ENCODE results near the gene SNX13. TPM values are rescaled to one million over a fixed set of nuclear protein-coding genes. Genes with fewer than 3 reads are reported as not detected.
"Not testable (repeated sequence)": the region's sequence is repeated elsewhere in the genome, so short reads cannot be mapped to it uniquely, and the experiment has no call there.

The SNX13 gene
- polyA plus RNA-seq, 5 donors = 23.9 to 46.6 (median 44.8) TPM

DNA sequence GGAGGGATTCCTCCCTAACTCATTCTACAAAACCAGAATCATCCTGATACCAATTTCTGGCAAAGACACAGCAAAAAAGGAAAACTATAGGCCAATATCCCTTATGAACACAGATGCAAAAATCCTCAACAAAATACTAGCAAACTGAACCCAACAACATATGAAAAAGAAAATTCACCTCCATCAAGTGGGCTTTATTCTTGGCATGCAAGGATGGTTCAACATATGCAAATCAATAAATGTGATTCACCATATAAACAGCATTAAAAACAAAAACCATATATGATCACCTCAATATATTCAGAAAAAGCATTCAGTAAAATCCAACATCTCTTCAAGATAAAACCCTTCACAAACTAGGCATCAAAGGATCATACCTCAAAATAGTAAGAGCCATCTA is 23.5 kb downstream of the SNX13 start:
- DNase-seq = no peak

DNA sequence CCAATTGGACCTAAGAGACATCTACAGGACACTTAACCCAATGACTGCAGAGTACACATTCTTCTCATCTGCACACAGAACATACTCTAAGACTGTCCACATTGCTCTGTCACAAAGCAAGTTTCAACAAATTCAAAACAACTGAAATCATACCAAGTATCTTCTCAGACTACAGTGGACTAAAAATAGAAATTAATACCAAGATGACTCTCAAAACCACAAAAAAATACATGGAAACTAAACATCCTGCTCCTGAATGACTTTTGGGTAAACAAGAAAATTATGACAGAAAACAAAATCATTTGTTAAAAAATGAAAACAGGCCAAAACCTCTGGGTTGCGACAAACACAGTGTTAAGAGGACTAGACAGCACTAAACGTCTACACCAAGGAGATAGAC is 24.5 kb downstream of the SNX13 start:
- DNase-seq = no peak

DNA sequence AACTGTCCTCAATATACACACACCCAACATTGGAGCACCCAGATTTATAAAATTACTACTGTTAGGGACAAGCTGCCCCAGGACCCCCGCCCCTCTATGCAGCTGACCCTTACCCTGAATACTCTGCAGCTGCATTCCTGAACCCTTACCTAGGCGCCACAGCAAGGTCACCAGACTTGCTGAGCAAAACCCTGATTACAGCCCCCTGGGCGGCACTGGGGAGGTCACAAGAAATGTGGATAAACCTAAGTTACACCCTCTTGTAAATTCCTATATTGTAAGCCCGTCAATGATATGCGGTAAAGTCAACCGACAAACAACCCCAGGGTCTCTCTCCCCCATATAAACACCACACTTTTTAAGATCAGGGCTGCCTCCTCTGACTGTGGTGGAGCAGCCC is 25.1 kb downstream of the SNX13 start:
- no peak for DNase-seq

DNA sequence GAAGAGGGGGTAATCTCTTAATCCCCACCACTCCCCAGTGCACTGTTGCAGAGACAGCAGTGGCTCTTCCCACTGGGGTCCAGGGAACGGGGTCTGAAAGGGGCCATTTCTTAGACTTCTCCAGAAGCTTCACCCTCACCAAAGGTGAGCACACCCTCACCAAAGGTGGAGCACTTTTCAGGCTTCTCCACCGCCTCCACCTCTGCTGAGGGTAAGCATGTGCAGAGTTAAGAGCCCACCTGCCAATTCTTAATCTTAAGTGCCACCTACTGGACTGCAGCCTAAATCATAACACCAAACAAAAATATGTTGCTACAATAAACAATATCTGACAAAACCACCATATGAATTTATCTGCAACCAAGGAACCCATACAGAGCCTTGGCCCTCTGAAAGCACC is 27.0 kb downstream of the SNX13 start:
- DNase-seq = no peak

DNA sequence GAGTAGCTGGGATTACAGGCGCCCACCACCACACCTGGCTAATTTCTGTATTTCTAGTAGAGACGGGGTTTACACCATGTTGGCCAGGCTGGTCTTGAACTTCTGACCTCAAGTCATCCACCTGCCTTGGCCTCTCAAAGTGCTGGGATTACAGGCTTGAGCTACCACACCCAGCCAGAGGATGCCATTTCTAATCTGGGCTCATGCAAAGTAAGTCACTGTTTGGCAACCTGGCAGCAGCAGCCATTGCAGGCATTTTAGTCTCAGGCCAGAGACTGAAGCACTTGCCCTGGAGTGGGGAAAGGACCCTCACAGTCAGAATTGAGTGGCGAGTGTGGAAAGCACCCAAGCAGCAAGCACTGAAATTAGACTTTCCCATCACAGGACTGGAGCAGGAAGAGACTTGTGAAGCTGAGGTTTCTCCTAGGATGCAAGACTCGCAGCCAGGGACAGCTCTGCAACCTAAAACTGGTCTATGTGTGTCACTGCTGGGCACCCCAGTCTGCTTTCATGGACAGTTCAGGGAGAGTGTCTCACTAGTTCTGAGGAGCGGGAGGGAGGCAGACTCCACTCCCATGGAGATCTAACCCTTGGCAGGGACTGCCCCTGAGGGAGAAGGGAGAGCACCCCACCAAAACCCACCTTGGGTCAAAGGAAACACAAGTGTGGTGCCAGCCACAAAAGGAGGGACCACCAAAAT is 27.6 kb downstream of the SNX13 start:
- DNase-seq = no peak

DNA sequence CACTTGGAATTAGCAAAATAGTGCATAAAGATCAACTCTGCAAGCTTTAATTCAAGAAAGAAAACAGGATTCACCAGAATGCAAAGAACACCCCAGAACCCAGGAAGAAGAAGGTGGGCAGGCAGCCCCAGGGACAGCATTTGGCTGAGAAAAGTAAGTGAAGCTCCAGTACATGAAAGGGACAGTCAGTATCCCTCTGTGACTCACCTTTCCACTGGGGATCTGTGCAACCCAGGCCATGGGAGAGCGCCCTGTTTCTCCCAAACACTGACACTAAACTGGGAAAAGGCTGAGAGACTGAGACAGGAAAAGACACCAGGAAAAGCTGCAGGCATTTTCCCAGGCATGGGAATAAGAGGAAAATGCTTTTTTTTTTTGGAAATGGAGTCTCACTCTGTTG is 28.2 kb downstream of the SNX13 start:
- no peak for DNase-seq

DNA sequence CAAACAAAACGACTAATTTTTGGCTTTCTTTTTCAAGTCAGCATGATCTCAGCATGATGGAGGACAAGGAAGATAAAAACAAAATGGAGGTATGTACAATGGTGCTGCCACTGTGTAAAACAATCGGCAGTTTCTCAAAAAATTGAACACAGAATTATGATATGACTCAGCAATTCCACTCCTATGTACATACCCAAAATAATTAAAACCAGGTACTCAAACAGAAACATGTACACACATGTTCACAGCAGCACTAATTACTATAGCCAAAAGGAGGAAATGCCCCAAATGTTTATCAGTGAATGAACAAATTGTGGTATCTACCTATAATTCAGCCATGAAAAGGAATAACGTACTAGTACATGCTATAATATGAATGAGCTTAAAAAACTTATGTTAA is 29.9 kb downstream of the SNX13 start:
- DNase-seq = no peak

DNA sequence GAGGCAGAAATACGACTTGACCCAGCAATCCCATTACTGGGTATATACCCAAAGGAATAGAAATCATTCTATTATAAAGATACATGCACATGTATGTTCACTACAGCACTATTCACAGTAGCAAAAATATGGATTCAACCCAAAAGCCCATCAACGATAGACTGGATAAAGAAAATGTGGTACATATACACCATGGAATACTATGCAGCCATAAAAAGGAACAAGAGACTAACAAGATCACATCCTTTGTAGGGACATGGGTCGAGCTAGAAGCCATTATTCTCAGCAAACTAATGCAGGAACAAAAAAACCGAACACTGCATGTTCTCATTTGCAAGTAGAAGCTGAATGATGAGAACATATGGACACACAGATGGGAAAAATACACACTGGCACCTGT is 31.0 kb downstream of the SNX13 start:
- DNase-seq = not testable (repeated sequence)

DNA sequence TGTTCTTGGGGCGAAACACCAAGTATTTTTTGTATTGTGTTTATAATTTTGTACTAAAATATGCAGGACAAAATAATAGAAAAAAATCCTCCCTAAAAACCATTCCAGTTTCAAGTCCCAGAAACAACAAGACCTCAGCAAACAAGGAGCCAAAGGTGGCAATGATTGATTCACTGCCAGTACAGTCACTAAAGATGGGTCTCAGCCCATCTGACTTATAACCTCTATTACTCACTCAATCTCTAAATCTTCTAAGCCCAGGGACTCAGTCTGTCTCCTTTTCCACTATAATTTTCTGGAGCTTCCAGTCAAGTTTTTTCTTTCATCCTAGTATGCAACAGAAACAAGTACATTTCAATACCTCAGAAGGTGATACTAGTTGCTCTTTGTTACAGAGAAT is 33.3 kb downstream of the SNX13 start:
- no peak for DNase-seq

DNA sequence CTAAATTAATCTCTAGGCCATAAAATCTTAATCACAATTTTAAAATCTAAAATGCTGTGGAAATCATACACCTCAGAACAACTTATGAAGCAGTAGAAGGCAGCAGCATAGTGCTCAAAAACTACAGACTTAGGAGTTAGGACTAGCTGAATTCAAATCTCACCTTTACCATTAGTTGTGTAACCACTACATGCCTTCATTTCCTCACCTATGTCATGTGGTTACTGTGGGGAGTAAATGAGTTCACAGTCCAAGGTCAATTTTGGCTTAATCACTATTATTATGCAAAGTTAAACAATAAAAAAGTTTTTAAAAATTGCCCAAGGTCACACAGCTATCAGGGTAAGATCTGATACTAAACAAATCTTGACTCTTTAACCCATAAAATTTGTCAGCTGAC is 37.0 kb downstream of the SNX13 start:
- DNase-seq = no peak

DNA sequence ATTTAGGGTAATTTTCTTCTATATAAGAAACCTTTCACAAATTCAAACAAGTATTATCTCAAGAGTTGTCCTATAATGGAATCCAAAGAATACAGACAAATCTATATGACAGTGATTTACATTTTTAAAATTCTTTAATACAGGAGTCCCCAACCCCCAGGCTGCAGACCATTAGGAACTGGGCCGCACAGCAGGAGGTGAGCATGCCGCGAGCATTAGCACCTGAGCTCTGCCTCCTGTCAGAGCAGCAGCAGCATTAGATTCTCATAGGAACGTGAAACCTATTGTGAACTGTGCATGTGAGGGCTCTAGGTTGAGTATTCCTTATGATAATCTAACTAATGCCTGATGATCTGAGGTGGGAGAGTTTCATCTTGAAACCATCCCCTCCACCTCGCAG is 37.7 kb downstream of the SNX13 start:
- DNase-seq = no peak

DNA sequence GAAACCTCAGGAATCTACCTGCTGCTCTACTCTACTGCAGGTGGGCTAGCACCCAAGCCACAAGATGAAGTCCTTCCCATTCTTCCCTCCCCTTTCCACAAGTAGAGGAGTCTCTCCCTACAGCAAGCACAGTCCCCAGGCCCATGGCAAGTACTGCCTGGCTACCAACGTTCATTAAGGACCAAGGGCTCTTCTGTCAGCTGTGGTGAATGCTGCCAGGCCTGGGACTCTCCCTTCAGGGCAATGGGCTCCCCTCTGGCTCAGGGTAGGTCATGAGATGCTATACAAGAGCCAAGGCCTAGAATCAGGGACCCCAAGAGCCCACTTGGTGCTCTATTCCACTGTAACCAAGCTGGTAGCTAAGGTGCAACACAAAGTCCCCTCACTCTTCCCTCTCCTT is 39.8 kb downstream of the SNX13 start:
- no peak for DNase-seq

DNA sequence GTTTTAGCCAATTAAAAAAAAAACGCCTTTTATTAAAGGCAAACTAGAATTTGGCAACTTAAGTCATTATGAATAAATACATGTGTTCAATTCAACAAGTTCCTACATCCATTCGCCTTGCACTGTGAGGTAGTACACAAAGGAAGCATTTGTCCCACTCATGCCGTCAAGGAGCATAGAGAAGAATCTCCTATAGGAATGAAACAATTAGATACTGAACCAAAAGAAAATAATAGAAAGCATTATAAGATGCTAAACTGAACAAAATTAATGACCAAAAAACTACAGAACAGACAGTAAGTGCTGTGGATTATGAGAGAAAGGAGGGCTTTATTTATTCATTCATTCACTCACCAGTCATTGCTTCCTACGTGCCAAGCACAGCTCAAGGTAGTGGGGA is 42.2 kb downstream of the SNX13 start:
- DNase-seq = no peak

DNA sequence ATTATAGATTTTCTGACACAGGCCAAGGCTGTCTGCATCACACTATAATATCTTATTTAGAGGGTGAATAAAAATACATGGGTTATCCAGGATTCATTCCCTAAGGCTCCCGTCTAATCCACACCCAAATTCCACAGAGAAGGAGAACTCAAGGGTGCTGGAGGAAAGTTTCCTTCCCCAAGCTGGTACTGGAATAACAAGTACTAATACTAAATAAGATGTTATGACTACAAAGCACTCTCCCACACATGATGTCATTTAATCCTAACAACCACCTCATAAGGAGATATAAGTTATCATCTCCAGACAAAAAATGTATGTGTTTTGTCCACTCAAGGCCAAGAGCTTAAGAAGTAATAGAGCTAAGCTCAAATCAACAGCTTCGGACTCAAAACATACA is 53.0 kb downstream of the SNX13 start:
- no peak for DNase-seq

DNA sequence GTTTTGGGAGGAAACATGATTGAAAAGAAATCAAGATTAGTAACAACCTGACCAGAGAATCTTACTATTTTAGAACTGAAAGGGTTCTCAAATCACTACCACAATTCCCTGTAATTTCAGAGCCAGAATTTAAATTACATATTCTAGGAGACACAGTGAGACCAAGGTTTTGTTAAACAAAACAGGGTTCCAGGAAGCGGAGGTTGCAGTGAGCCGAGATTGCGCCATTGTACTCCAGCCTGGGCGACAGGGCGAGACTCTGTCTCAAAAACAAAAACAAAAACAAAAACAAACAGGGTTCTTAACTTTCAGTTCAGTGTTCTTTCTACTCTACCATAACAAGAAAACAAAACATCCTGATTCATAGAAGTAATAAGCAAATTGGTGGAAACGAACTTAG is 57.6 kb downstream of the SNX13 start:
- DNase-seq = no peak

DNA sequence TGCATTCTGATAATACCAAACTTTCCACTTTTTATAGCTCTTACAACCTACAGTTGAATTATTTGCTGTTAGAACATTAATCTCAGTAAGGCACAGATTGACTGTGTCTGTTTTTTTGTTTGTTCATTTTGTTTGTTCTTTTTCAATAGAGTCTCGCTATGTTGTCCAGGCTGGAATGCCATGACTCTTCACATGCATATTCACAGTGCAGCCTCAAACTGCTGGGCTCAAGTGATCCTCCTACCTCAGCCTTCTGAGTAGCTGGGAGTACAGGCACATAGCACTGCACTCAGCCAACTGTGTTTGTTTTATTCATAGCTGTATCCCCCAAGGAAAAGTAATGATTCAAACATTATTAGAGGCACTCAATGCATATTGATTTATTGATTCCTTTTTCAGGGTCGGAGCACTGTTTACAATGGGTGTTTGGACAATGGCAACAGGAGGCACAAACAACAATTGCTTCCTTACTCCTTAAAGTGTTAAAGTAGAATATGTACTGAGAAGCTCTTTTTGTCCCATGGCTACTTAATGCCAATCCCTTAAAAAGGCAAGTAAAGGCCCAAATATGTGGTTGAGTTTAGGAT is 61.1 kb downstream of the SNX13 start:
- no peak for DNase-seq

DNA sequence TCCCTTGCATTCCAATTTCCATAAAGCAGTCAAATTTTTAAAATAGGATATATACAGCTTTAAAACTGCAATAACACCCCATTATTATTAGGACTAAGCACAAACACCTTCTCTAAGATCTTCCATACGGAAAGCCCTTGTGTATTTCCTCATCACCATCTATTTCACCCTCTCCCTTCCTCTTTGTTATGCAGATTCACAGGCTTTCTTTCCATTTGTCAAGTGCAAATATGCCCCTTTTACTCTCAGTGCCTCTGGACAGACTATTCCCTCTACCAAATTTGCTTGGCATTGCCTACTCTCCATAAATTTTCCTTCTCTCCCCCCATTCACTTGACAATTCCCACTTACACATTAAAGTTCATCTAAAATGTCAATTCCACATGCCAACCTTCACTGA is 61.7 kb downstream of the SNX13 start:
- no peak for DNase-seq

DNA sequence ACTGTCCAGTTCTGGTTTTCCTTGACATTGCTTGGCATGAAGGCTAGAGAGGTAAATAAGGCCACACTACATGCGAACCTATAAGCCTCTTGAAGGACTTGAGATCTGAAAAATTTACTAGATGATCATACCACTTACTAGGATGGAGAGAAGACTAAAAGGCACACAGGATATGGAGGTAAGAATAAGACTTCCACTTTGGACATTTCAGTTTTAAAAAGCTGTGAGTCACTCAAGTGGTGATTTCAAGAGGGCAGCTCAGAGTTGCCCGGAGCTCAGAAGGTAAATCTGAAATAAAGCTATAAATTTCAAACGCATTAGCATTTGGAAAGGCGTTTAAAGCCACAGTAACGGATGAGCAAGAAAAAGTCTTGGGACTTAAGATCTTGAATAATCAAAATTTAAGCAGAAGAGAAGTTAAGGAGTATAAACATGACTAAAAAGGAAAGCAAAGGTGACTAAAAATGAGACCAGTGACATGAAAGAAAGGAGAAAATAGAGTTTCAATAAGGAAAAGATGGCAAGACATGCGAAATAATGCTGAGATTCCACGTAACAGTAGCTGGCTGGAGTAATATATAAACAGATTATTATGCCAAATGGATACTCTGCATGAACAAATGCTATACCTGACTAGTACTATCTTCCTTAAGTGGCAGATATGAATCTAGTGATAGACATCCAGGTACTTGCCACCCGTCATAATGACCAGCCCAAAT is 68.3 kb downstream of the SNX13 start:
- no peak for DNase-seq

DNA sequence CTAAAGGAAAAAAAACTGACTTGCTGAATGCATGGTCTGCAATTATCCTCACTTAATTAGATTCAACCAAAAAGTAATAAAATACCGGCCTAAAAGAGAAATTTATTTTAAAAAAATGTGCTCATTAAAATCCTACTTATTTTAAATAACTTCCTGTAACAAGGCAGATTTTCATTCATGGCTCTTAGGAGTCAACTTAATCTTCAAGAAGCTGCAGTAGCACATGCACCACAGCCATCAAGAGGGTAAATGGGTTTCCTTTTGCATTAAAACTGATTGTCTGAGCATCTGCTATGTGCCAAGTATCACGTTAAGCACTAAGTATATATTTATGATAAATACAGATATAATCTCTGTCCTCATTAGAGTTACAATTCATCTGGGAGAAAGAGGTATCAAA is 69.9 kb downstream of the SNX13 start:
- DNase-seq = no peak

DNA sequence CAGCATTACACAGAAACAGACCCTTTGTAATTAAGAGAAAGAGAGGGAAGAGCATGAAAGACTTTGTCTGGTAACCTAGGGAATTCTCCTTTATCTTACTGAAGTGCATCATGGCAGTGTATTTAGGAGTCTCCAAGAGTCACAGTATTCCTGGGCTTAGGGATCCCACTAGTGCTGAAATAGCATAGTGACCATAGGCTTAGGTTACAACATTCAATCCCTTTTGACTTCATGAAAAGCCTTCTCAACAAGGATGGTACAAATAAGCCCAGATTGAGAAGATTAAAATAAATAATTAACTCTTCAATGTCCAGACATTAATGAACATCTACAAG is 76.5 kb downstream of the SNX13 start:
- DNase-seq = no peak

DNA sequence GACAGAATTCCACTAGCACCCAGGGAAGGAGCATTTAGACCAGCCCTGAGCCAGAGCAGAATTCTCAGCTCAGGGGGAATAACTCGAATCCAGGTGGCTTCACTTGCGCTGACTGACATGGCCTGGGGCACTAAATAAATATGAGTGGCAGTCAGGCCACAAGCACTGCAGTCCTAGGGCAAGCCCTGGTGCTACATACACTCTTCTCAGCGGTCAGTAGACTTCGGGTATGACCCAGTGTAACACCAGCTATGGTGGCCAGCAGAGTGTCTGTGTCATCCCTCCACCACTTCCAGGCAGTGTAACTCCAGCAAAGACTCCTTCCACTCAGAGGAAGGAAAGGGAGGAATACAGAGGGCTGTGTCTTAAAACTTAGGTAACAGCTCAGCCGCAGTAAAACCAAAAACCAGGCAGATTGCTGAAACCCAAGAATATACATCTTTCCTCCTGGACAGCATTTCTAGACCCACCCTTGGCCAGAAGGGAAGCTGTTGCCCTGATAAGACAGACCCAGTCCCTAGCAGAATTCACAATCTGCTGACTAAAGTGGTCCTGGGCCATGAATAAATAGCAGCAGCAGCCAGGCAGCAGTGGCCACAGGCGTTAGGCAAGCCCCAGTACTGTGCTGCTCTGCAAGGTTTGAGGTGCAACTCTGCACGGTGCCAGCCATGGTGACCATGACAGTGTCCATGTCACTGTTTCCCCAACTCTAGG is 77.0 kb downstream of the SNX13 start:
- no peak for DNase-seq

DNA sequence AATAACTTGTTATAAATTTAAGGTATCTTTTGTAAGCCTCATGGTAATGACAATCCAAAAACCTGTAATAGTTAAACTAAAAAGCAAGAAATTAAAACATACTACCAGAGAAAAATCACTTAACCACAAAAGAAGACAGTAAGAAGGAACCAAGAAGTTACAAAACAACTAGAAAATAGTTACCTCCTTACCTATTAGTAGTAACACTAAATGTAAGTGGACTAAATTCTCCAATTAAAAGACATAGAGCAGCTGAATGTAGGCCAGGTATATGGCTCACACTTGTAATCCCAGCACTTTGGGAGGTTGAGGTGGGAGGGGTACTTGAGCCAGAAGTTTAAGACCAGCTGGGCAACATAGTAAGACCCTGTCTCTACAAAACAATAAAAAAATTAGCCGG is 84.0 kb downstream of the SNX13 start:
- DNase-seq = no peak

DNA sequence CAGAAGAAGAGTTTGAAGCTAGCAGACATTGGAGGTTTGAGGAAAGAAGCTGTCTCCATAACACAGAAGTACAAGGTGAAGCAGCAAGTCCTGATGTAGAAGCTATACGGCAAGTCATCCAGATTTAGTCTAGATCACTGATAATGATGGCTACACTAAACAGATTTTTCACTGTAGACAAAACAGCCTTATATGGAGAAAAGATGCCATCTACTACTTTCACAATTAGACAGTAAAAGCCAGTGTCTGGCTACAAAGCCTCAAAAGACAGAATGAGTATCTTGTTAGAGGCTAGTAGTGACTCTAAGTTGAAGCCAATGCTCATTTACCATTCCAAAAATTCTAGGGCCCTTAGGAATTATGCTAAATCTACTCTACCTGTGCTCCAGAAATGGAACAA is 85.1 kb downstream of the SNX13 start:
- no peak for DNase-seq

Data from right lung (tissue), 5 donors.